Measurements from ENCODE around the gene ANO8. TPM values are rescaled to one million over a fixed set of nuclear protein-coding genes. Genes with fewer than 3 reads are reported as not detected.

Gene ANO8
- total and polyA plus RNA-seq, 2 experiments from 2014 or later: 4.5 to 24.9 TPM

DNA sequence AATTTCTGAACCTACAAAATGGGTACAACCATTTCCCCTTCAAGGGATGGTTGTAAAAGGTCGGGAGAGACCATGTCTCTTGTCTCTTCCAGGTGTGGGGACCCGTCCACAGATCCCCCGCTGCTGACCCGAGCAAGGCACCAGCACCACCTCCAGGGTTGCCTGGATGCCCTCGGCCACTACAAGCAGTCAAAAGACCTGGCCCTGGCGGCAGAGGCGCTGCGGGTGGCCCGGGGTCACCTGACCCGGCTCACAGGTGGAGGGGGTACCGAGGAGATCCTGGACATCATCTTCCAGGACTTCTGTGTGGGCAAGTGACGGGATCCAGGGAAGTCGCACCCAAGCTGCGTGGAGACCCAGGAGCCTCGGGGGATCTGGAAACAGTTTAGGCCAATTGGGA is 6.7 kb upstream of the ANO8 start (continued):
- TF ChIP-seq, protein P1, sequence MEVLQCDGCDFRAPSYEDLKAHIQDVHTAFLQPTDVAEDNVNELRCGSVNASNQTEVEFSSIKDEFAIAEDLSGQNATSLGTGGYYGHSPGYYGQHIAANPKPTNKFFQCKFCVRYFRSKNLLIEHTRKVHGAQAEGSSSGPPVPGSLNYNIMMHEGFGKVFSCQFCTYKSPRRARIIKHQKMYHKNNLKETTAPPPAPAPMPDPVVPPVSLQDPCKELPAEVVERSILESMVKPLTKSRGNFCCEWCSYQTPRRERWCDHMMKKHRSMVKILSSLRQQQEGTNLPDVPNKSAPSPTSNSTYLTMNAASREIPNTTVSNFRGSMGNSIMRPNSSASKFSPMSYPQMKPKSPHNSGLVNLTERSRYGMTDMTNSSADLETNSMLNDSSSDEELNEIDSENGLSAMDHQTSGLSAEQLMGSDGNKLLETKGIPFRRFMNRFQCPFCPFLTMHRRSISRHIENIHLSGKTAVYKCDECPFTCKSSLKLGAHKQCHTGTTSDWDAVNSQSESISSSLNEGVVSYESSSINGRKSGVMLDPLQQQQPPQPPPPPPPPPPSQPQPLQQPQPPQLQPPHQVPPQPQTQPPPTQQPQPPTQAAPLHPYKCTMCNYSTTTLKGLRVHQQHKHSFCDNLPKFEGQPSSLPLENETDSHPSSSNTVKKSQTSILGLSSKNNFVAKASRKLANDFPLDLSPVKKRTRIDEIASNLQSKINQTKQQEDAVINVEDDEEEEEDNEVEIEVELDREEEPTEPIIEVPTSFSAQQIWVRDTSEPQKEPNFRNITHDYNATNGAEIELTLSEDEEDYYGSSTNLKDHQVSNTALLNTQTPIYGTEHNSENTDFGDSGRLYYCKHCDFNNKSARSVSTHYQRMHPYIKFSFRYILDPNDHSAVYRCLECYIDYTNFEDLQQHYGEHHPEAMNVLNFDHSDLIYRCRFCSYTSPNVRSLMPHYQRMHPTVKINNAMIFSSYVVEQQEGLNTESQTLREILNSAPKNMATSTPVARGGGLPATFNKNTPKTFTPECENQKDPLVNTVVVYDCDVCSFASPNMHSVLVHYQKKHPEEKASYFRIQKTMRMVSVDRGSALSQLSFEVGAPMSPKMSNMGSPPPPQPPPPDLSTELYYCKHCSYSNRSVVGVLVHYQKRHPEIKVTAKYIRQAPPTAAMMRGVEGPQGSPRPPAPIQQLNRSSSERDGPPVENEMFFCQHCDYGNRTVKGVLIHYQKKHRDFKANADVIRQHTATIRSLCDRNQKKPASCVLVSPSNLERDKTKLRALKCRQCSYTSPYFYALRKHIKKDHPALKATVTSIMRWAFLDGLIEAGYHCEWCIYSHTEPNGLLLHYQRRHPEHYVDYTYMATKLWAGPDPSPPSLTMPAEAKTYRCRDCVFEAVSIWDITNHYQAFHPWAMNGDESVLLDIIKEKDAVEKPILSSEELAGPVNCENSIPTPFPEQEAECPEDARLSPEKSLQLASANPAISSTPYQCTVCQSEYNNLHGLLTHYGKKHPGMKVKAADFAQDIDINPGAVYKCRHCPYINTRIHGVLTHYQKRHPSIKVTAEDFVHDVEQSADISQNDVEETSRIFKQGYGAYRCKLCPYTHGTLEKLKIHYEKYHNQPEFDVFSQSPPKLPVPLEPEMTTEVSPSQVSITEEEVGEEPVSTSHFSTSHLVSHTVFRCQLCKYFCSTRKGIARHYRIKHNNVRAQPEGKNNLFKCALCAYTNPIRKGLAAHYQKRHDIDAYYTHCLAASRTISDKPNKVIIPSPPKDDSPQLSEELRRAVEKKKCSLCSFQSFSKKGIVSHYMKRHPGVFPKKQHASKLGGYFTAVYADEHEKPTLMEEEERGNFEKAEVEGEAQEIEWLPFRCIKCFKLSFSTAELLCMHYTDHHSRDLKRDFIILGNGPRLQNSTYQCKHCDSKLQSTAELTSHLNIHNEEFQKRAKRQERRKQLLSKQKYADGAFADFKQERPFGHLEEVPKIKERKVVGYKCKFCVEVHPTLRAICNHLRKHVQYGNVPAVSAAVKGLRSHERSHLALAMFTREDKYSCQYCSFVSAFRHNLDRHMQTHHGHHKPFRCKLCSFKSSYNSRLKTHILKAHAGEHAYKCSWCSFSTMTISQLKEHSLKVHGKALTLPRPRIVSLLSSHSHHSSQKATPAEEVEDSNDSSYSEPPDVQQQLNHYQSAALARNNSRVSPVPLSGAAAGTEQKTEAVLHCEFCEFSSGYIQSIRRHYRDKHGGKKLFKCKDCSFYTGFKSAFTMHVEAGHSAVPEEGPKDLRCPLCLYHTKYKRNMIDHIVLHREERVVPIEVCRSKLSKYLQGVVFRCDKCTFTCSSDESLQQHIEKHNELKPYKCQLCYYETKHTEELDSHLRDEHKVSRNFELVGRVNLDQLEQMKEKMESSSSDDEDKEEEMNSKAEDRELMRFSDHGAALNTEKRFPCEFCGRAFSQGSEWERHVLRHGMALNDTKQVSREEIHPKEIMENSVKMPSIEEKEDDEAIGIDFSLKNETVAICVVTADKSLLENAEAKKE (CRISPR knock-in tag; IDR thresholded peaks at IDR 0.05): no peak
- no peak for TF ChIP-seq POLR2AphosphoS5 (IDR thresholded peaks at IDR 0.05; ENCODE audit: low read depth)
- no peak for TF ChIP-seq JUNB (IDR thresholded peaks at IDR 0.05; ENCODE audit: unreplicated experiment)
- TF ChIP-seq STAT1 (IDR thresholded peaks at IDR 0.05; ENCODE audit: unreplicated experiment): no peak
- no peak for TF ChIP-seq CTCF (conservative IDR thresholded peaks at IDR 0.05; ENCODE audit: low read depth in 2 of 2)
- TF ChIP-seq REST (IDR thresholded peaks at IDR 0.05; ENCODE audit: unreplicated experiment): no peak
